Measurements from ENCODE around the gene LETM1.

Gene LETM1

GRCh38 chr4:1823545-1823932, 32.4 kb downstream of the LETM1 start:
- DNase-seq = no peak

- DNase-seq = no peak
Measured at GRCh38 chr4:1822568-1823544, 33.1 kb downstream of the LETM1 start.

- DNase-seq = no peak
Measured at GRCh38 chr4:1821679-1822567, 34.0 kb downstream of the LETM1 start.

GRCh38 chr4:1819816-1820215, 36.1 kb downstream of the LETM1 start:
- no peak for DNase-seq

- no peak for DNase-seq
Measured at GRCh38 chr4:1819284-1819683, 36.7 kb downstream of the LETM1 start.

- no peak for DNase-seq
Measured at GRCh38 chr4:1815997-1816860, 39.7 kb downstream of the LETM1 start.

GRCh38 chr4:1815096-1815996, 40.6 kb downstream of the LETM1 start:
- DNase-seq = no peak

- DNase-seq = no peak
Measured at GRCh38 chr4:1814453-1814852, 41.5 kb downstream of the LETM1 start.

GRCh38 chr4:1813915-1814314, 42.0 kb downstream of the LETM1 start:
- DNase-seq = no peak

GRCh38 chr4:1813231-1813630, 42.7 kb downstream of the LETM1 start:
- no peak for DNase-seq

- DNase-seq = no peak
Measured at GRCh38 chr4:1812720-1813119, 43.2 kb downstream of the LETM1 start.

GRCh38 chr4:1810765-1811164, 45.2 kb downstream of the LETM1 start:
- no peak for DNase-seq

GRCh38 chr4:1809754-1810502, 46.0 kb downstream of the LETM1 start:
- peak; percentile 68 for DNase-seq

GRCh38 chr4:1808851-1809753, 46.9 kb downstream of the LETM1 start:
- no peak for DNase-seq

- DNase-seq = no peak
Measured at GRCh38 chr4:1808396-1808795, 47.6 kb downstream of the LETM1 start.

- no peak for DNase-seq
Measured at GRCh38 chr4:1807332-1807777, 48.6 kb downstream of the LETM1 start.

GRCh38 chr4:1806596-1807331, 49.2 kb downstream of the LETM1 start:
- no peak for DNase-seq

GRCh38 chr4:1806223-1806564, 49.8 kb downstream of the LETM1 start:
- DNase-seq = no peak

Measured in CD4-positive, alpha-beta T cell treated with Interleukin-12 subunit alpha and Interleukin-12 subunit beta, for 1 hour (primary cell).